Measurements from ENCODE around the gene APBA1.

APBA1 gene

GRCh38 chr9:69569738-69570451, 102.3 kb downstream of the APBA1 start:
- H3K4me3 ChIP-seq (ENCODE audit: low read length): no peak overlapping the region
- TF ChIP-seq ZNF274 (IDR thresholded peaks at IDR 0.05; ENCODE audit: low read depth, low read length): no peak

GRCh38 chr9:69564557-69564956, 107.6 kb downstream of the APBA1 start:
- TF ChIP-seq ZNF274 (IDR thresholded peaks at IDR 0.05; ENCODE audit: low read depth, low read length): no peak
- H3K4me3 ChIP-seq (ENCODE audit: low read length): no peak overlapping the region

GRCh38 chr9:69559126-69559525, 113.0 kb downstream of the APBA1 start:
- H3K4me3 ChIP-seq (ENCODE audit: low read length): no peak overlapping the region
- TF ChIP-seq ZNF274 (IDR thresholded peaks at IDR 0.05; ENCODE audit: low read depth, low read length): no peak

GRCh38 chr9:69556707-69557106, 115.5 kb downstream of the APBA1 start:
- TF ChIP-seq ZNF274 (IDR thresholded peaks at IDR 0.05; ENCODE audit: low read depth, low read length): no peak
- H3K4me3 ChIP-seq (ENCODE audit: low read length): no peak overlapping the region

- H3K4me3 ChIP-seq (ENCODE audit: low read length): no peak overlapping the region
- no peak for TF ChIP-seq ZNF274 (IDR thresholded peaks at IDR 0.05; ENCODE audit: low read depth, low read length)
Measured at GRCh38 chr9:69555802-69556201, 116.4 kb downstream of the APBA1 start.

- TF ChIP-seq ZNF274 (IDR thresholded peaks at IDR 0.05; ENCODE audit: low read depth, low read length): no peak
- no peak overlapping the region for H3K4me3 ChIP-seq (ENCODE audit: low read length)
Measured at GRCh38 chr9:69554945-69555344, 117.2 kb downstream of the APBA1 start.

GRCh38 chr9:69549310-69550202, 122.6 kb downstream of the APBA1 start:
- no peak for TF ChIP-seq ZNF274 (IDR thresholded peaks at IDR 0.05; ENCODE audit: low read depth, low read length)
- no peak overlapping the region for H3K4me3 ChIP-seq (ENCODE audit: low read length)

- no peak overlapping the region for H3K4me3 ChIP-seq (ENCODE audit: low read length)
- no peak for TF ChIP-seq ZNF274 (IDR thresholded peaks at IDR 0.05; ENCODE audit: low read depth, low read length)
Measured at GRCh38 chr9:69548681-69549080, 123.5 kb downstream of the APBA1 start.

GRCh38 chr9:69546265-69546664, 125.9 kb downstream of the APBA1 start:
- no peak overlapping the region for H3K4me3 ChIP-seq (ENCODE audit: low read length)
- no peak for TF ChIP-seq ZNF274 (IDR thresholded peaks at IDR 0.05; ENCODE audit: low read depth, low read length)

- TF ChIP-seq ZNF274 (IDR thresholded peaks at IDR 0.05; ENCODE audit: low read depth, low read length): no peak
- no peak overlapping the region for H3K4me3 ChIP-seq (ENCODE audit: low read length)
Measured at GRCh38 chr9:69542942-69543704, 129.0 kb downstream of the APBA1 start.

- no peak for TF ChIP-seq ZNF274 (IDR thresholded peaks at IDR 0.05; ENCODE audit: low read depth, low read length)
- H3K4me3 ChIP-seq (ENCODE audit: low read length): no peak overlapping the region
Measured at GRCh38 chr9:69542058-69542457, 130.1 kb downstream of the APBA1 start.

- no peak for TF ChIP-seq ZNF274 (IDR thresholded peaks at IDR 0.05; ENCODE audit: low read depth, low read length)
Measured at GRCh38 chr9:69535911-69536310, 136.3 kb downstream of the APBA1 start.

GRCh38 chr9:69535286-69535832, 136.8 kb downstream of the APBA1 start:
- H3K4me3 ChIP-seq (ENCODE audit: low read length): no peak overlapping the region
- TF ChIP-seq ZNF274 (IDR thresholded peaks at IDR 0.05; ENCODE audit: low read depth, low read length): no peak

More at GRCh38 chr9:69535911-69536310, 136.3 kb downstream of the APBA1 start:
- no peak overlapping the region for H3K4me3 ChIP-seq (ENCODE audit: low read length)

- no peak for TF ChIP-seq ZNF274 (IDR thresholded peaks at IDR 0.05; ENCODE audit: low read depth, low read length)
- H3K4me3 ChIP-seq (ENCODE audit: low read length): no peak overlapping the region
Measured at GRCh38 chr9:69532396-69532795, 139.8 kb downstream of the APBA1 start.

Measured in GM08714 (cell line).